ENCODE results near the gene MAP7D1. TPM values are rescaled to one million over a fixed set of nuclear protein-coding genes. Genes with fewer than 3 reads are reported as not detected.
"Not testable (repeated sequence)": the region's sequence is repeated elsewhere in the genome, so short reads cannot be mapped to it uniquely, and the experiment has no call there.

Gene MAP7D1
- total RNA-seq, 1 donor from 2014 or later = 68.3 TPM

DNA sequence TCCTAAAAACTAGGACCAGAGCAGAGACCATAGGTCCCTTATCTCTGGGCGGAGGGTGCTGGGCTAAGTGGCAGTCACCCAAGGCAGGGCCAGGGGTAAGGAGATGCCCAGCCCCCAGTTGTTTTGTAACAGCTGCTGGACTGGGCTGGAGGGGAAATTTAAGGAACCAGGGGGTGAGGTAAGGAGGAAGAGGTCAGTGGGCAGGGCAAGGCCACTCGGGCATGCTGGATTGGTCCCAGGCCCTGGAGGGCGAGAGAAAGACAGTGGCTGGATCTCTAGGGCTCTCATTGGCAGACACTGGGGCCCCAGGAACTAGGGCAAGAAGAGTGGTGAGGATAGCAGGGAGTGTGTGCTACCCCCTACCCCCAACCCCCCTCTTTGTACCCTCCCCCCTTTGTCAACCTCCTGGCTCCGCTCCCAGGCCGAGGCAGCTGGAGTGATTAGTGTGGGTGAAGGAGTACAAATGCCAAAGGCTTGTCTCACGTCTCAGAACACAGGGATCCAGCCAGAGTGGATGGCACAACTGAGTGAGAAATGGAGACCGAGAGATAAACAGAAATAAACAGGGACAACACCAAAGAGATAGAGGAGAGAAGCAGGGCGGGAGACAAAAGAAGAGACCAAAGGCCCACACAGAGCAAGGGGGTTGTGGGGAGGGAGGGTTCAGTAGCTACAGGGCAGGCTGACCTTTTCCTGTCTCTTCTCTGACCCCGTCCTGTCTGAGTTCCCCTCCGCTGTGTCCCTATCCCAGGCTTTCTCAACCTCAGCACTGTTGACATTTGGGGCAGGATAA lies 47.8 kb downstream of the MAP7D1 start:
- DNase-seq (ENCODE audit: low spot score) = no peak

- no peak for DNase-seq (ENCODE audit: low spot score)
Observed at GRCh38 chr1:36204347-36204909, 48.5 kb downstream of the MAP7D1 start.

- no peak for DNase-seq (ENCODE audit: low spot score)
Observed at GRCh38 chr1:36206323-36206858, 50.4 kb downstream of the MAP7D1 start.

GRCh38 chr1:36207339-36207738 lies 51.4 kb downstream of the MAP7D1 start:
- peak; percentile 59 for DNase-seq (ENCODE audit: low spot score)

GRCh38 chr1:36208978-36209703 lies 53.2 kb downstream of the MAP7D1 start:
- no peak for DNase-seq (ENCODE audit: low spot score)

DNA sequence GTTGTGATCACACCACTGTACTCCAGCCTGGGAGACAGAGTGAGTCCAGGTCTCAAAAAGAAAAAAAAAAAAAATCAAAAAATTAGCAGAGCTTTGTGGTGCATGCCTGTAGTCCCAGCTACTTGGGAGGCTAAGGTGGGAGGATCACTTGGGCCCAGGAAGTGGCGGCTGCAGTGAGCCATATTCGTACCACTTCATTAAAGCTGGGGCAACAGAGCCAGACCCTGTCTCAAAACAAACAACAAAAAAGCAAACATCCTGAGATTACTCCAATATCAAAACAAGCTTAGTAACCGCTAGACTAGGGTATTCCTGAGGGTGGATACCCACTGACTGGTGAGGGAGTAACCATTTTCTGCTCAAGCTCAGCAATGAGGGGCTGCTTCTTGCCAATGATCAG lies 55.3 kb downstream of the MAP7D1 start:
- DNase-seq (ENCODE audit: low spot score) = no peak

GRCh38 chr1:36211841-36212240 lies 55.9 kb downstream of the MAP7D1 start:
- no peak for DNase-seq (ENCODE audit: low spot score)

- no peak for DNase-seq (ENCODE audit: low spot score)
Observed at GRCh38 chr1:36212782-36213181, 56.8 kb downstream of the MAP7D1 start.

- DNase-seq (ENCODE audit: low spot score) = no peak
Observed at GRCh38 chr1:36217670-36218069, 61.7 kb downstream of the MAP7D1 start.

- not testable (repeated sequence) for DNase-seq (ENCODE audit: low spot score)
Observed at GRCh38 chr1:36221901-36222300, 65.9 kb downstream of the MAP7D1 start.

DNA sequence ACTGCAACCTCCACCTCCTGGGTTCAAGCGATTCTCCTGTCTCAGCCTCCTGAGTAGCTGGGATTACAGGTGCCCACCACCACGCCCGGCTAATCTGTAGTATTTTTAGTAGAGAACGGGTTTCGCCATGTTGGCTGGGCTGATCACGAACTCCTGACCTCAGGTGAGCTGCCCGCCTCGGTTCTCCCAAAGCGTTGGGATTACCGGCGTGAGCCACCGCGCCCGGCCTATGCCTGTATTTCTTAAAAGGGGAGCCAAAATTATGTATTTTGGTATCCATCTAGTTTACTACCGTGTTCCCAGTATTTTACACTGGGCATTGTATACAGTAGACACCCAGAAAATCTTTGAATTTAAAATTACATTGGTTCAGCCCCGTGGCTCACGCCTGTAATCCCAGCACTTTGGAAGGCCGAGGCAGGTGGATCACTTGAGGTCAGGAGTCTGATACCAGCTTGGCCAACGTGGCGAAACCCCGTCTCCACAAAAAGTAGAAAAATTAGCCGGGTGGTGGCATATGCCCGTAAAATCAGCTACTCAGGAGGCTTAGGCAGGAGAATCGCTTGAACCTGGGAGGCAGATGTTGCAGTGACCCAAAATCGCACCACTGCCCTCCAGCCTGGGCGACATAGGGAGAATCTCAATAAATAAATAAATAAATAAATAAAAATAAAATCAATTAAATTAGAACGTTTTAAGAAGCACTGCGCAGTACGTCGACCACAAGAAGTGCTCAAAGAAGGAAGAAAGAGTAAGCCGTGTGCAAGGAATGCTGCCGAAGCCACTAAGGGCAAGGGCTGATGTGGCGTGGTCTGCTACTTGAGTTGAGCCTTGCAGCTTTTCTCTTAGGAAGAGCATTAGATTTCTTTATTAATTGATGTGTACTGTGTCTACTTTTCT lies 66.8 kb downstream of the MAP7D1 start:
- DNase-seq (ENCODE audit: low spot score) = no peak

DNA sequence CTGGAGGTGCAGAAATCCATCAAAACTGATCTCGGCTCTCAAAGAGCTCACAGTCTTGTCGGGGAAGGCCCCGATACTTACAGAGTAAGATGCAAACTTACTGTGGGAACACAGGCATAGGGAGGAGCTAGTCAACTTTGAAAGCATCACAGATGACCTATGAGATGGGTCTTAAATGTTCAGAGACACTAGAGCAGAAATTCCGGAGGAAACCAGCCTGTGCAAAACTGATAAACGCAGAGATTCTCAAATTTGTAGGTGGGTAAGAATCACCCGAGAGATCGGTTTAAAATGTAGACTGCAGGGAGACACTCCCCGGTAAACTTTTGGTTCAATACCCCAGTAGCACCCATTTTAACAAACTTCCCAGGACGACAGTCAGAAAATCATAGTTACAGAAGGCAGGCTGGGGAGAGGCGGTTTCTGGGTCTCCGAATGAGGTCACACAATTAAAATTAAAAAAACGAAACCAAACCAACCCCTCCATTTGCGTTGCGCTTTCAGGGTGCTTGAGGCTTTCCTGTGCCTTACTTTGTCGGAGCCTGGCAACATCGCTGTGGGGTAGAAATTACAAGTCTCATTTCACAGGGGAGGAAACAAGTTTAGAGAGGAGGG lies 67.5 kb downstream of the MAP7D1 start:
- DNase-seq (ENCODE audit: low spot score) = no peak

- peak; percentile 100 for DNase-seq (ENCODE audit: low spot score)
Observed at GRCh38 chr1:36223996-36224536, 68.1 kb downstream of the MAP7D1 start, which contains the start of gene THRAP3. Gene THRAP3 (plus strand): TSS chr1:36224443. CDS start chr1:36282564, 58,121 bp downstream.

DNA sequence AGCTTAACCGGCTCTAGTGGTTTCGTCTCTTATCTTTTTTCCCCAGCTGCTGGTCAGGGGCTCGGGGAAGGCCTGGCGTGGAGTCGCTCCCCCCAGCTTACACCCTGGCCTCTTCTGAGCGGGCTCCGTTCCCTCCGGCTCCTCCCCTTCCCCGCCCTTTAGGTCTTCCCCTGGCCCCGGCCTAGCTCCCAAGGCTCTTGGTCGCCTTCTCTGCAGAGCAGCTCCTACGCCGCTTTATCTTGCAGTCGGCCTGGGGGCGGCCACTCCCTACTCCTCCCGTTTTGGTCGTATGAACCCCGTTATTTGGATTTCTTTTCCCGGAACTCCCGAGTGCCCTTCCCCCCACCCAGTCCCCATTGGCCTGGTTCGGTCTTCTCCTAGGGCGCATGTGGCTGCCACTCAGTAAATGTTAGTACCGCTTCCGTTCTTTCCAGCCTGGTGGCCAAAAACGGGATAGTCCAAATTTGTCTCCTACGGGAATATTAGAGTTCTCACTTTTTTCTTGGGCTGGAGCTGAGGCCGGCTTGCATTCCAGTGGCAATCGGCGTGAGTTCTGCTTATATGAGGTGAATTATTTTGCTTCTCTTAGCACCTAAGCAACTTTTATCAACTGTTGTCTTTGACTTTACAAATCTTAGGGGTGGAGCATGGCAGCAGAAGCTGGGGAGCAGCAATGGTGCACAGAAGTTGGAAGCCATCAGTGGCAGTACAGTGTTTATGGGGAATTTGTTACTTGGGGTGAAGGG lies 68.8 kb downstream of the MAP7D1 start:
- peak; percentile 81 for DNase-seq (ENCODE audit: low spot score)

DNA sequence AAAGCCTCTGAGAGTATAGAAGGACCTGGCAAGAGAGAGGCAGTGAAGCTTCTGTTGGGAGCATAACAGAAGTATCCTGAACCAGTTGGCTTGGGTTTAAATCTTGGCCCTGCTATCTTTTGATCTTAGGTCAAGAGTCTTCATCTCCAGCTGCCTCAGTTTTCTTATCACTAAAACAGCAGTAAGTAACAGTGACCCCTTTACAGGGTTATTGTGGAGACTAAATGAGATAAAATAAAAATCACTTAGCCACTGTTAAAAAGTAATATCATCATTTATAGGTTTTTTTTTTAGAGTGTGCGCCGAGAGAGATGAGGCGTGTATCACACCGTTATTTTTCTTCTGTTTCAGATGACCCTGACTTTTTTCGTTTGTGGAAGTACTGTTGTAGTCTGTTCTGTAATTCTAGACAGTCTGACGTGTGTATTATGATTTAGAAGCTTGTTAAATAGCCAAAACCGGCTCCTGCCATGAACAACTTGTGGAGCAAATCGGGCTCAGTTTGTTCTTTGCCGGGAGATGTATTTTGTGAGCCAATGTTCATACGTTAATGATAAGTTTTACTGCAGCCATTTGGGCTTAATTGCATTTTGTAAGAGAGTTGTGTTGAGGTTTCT lies 69.4 kb downstream of the MAP7D1 start:
- DNase-seq (ENCODE audit: low spot score) = no peak

GRCh38 chr1:36230279-36230678 lies 74.3 kb downstream of the MAP7D1 start:
- not testable (repeated sequence) for DNase-seq (ENCODE audit: low spot score)

All from ureter (tissue), 1 donor.